Astrocyte (in vitro differentiated cells and primary cell): ENCODE measurements around the gene PISD. TPM values are rescaled to one million over a fixed set of nuclear protein-coding genes. Genes with fewer than 3 reads are reported as not detected.

Experiments
- DNase-seq: peaks from one replicate; pipeline ENCODE4 v3.0.0-alpha.2; 2010; ENCODE audit warnings: low read depth
- FAIRE-seq: peaks from 2 replicates; lab custom pipeline; 2011; peaks lifted over from hg19 to GRCh38; lab: Jason Lieb, UNC
- H2AFZ ChIP-seq: 2 replicates; pipeline ENCODE4 v1.6.0; 2012; ENCODE audit warnings: low read depth, low read length, inconsistent platforms
- H3K27ac ChIP-seq: 2 replicates; pipeline ENCODE4 v1.5.1; 2011; ENCODE audit warnings: low read depth, low read length, inconsistent platforms
- H3K27me3 ChIP-seq: 2 replicates; pipeline ENCODE4 v1.6.0; 2011; ENCODE audit warnings: low read length, inconsistent platforms; ENCODE audit not compliant: insufficient read depth
- H3K36me3 ChIP-seq: 2 replicates; pipeline ENCODE4 v1.5.1; 2011; ENCODE audit warnings: low read length, inconsistent platforms; ENCODE audit not compliant: insufficient read depth
- H3K4me1 ChIP-seq: 2 replicates; pipeline ENCODE4 v1.5.1; 2011; ENCODE audit warnings: low read length, inconsistent platforms; ENCODE audit not compliant: insufficient read depth
- H3K4me2 ChIP-seq: 2 replicates; pipeline ENCODE4 v1.6.0; 2012; ENCODE audit warnings: low read length, inconsistent platforms
- H3K4me3 ChIP-seq: 2 replicates; pipeline ENCODE4 v1.5.1; 2011; ENCODE audit warnings: low read depth, mild to moderate bottlenecking, low read length, inconsistent platforms; ENCODE audit not compliant: insufficient read depth
- H3K79me2 ChIP-seq: 2 replicates; pipeline ENCODE4 v1.6.0; 2012; ENCODE audit warnings: mild to moderate bottlenecking, low read length, inconsistent platforms; ENCODE audit not compliant: insufficient read depth
- H3K9ac ChIP-seq: 2 replicates; pipeline ENCODE4 v1.6.0; 2012; ENCODE audit warnings: mild to moderate bottlenecking, low read length, inconsistent platforms
- H3K9me3 ChIP-seq: 2 replicates; pipeline ENCODE4 v1.5.1; 2012; ENCODE audit warnings: low read depth, mild to moderate bottlenecking, low read length, inconsistent platforms; ENCODE audit not compliant: insufficient read depth
- H4K20me1 ChIP-seq: 2 replicates; pipeline ENCODE4 v1.6.0; 2012; ENCODE audit warnings: low read length, inconsistent platforms; ENCODE audit not compliant: insufficient read depth
- H3K27ac Mint-ChIP-seq: one replicate; pipeline ENCODE4 v1.8.0; 2021; ENCODE audit warnings: mild to moderate bottlenecking, mixed read lengths; ENCODE audit not compliant: unreplicated experiment
- H3K27me3 Mint-ChIP-seq: one replicate; pipeline ENCODE4 v1.8.0; 2021; ENCODE audit warnings: low read depth, mixed read lengths; ENCODE audit not compliant: unreplicated experiment
- H3K36me3 Mint-ChIP-seq: one replicate; pipeline ENCODE4 v1.8.0; 2021; ENCODE audit warnings: low read depth, mixed read lengths; ENCODE audit not compliant: unreplicated experiment
- H3K4me1 Mint-ChIP-seq: one replicate; pipeline ENCODE4 v1.8.0; 2021; ENCODE audit warnings: low read depth, mixed read lengths; ENCODE audit not compliant: unreplicated experiment
- H3K4me3 Mint-ChIP-seq: one replicate; pipeline ENCODE4 v1.8.0; 2021; ENCODE audit warnings: mild to moderate bottlenecking, moderate library complexity, mixed read lengths; ENCODE audit not compliant: unreplicated experiment
- H3K9me3 Mint-ChIP-seq: one replicate; pipeline ENCODE4 v1.8.0; 2021; ENCODE audit warnings: mild to moderate bottlenecking, mixed read lengths; ENCODE audit not compliant: unreplicated experiment
- EZH2 ChIP-seq: IDR thresholded peaks from 2 replicates; pipeline ENCODE4 v1.6.1; 2012; ENCODE audit warnings: mild to moderate bottlenecking, low read length, inconsistent platforms; ENCODE audit not compliant: insufficient read depth
- total RNA-seq: library from RNA; stranded (reverse); gene quantifications from 2 replicates; pipeline ENCODE4 v1.2.1, GENCODE V29; 2021
- TF ChIP-seq, protein P1 (sequence below): IDR thresholded peaks from 2 replicates; pipeline ENCODE4 v1.5.1; 2011; ENCODE audit warnings: low read depth, mild to moderate bottlenecking, inconsistent platforms, low read length, moderate library complexity; ENCODE audit not compliant: insufficient read depth

Gene PISD
- total RNA-seq, 1 donor from 2014 or later: 43.2 TPM

DNA sequence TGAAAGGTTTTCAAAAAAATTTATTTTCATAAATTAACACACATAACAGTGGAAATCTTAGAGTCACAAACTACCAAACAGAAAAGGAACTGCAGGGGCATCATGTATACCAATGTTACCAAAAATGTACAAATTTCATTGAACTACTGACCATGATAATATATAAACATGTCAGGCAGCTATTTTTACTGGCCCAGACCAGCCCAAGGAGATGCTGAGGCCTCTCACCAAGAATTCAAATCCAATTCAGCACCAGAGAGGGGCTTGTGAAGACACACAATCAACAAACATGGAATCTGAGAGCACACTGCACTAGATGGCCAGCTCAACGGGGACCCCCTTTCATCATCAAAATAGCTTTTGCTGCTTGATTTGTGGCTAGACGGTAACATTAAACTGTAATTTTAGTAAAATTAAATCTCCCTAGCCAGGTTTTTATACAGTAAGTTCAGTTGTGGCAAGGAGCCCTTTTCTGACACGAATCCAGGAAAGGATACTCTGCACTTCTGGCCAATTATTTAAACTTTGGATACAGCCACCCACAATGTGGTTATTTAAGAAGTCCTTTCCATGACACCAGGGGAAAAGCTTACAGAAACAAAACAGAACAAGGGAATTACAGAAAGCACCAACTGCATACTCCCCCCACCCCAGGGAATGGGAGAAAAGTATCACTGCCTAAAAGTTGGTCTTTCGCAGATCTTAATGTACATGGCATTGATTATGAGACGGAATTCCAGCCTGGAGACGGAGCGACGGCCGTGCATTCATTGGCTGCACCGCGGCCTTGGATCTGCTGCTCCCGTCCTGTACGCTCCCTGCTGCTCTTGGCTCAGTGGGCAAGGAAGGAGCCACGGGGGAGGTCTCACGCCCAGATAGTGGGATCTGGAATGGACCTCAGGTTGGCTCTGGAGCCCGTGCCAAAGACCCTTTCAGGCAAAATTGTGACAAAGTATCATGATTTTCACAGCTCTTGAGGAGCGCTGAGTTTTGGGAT, 19.6 kb upstream of the PISD start:
- H3K4me1 ChIP-seq: peaks cover 24% of the 10 kb centered on the region
- TF ChIP-seq, protein P1, sequence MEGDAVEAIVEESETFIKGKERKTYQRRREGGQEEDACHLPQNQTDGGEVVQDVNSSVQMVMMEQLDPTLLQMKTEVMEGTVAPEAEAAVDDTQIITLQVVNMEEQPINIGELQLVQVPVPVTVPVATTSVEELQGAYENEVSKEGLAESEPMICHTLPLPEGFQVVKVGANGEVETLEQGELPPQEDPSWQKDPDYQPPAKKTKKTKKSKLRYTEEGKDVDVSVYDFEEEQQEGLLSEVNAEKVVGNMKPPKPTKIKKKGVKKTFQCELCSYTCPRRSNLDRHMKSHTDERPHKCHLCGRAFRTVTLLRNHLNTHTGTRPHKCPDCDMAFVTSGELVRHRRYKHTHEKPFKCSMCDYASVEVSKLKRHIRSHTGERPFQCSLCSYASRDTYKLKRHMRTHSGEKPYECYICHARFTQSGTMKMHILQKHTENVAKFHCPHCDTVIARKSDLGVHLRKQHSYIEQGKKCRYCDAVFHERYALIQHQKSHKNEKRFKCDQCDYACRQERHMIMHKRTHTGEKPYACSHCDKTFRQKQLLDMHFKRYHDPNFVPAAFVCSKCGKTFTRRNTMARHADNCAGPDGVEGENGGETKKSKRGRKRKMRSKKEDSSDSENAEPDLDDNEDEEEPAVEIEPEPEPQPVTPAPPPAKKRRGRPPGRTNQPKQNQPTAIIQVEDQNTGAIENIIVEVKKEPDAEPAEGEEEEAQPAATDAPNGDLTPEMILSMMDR: no peak
- TF ChIP-seq EZH2: no peak
- no peaks in the 10 kb centered on the region for H4K20me1 ChIP-seq
- H3K27ac ChIP-seq: peak overlapping the region; percentile 87
- H3K4me3 Mint-ChIP-seq: no peak overlapping the region
- peak; percentile 84 for DNase-seq
- H3K27me3 ChIP-seq: no peaks in the 10 kb centered on the region
- peak overlapping the region; percentile 28 for H3K27ac Mint-ChIP-seq
- peak overlapping the region; percentile 77 for H3K4me2 ChIP-seq
- H3K36me3 ChIP-seq: peaks cover 16% of the 10 kb centered on the region
- H3K9me3 Mint-ChIP-seq: no peaks in the 10 kb centered on the region
- H3K27me3 Mint-ChIP-seq: no peaks in the 10 kb centered on the region
- no peak for FAIRE-seq
- peaks cover 21% of the 10 kb centered on the region for H3K36me3 Mint-ChIP-seq
- H3K4me1 Mint-ChIP-seq: peaks cover 24% of the 10 kb centered on the region
- H3K9me3 ChIP-seq: no peaks in the 10 kb centered on the region
- H3K9ac ChIP-seq: peak overlapping the region; percentile 53
- no peak overlapping the region for H2AFZ ChIP-seq
- no peaks in the 10 kb centered on the region for H3K79me2 ChIP-seq
- peak overlapping the region; percentile 1 for H3K4me3 ChIP-seq

- FAIRE-seq: peak; percentile 81
- DNase-seq: peak; percentile 84
- Mint-ChIP-seq H3K4me3 (no peak overlapping the region), H3K27ac (peak overlapping the region; percentile 22), H3K9me3 (no peaks in the 10 kb centered on the region), H3K27me3 (no peaks in the 10 kb centered on the region), H3K36me3 (peaks cover 21% of the 10 kb centered on the region), H3K4me1 (peaks cover 24% of the 10 kb centered on the region)
- no peak for TF ChIP-seq EZH2
- TF ChIP-seq, protein P1: no peak
- H3K27ac ChIP-seq: peak overlapping the region; percentile 87
- H3K27me3 ChIP-seq: no peaks in the 10 kb centered on the region
- peaks cover 16% of the 10 kb centered on the region for H3K36me3 ChIP-seq
- H3K4me2 ChIP-seq: peak overlapping the region; percentile 77
- H3K79me2 ChIP-seq: no peaks in the 10 kb centered on the region
- peaks cover 24% of the 10 kb centered on the region for H3K4me1 ChIP-seq
- H2AFZ ChIP-seq: no peak overlapping the region
- H4K20me1 ChIP-seq: no peaks in the 10 kb centered on the region
- H3K9ac ChIP-seq: peak overlapping the region; percentile 53
- H3K4me3 ChIP-seq: no peak overlapping the region
- H3K9me3 ChIP-seq: no peaks in the 10 kb centered on the region
Observed at GRCh38 chr22:31680861-31681341, 18.9 kb upstream of the PISD start.
